Fibroblast of the aortic adventitia (primary cell): ENCODE data around the gene MITD1. TPM values are rescaled to one million over a fixed set of nuclear protein-coding genes. Genes with fewer than 3 reads are reported as not detected.
"Not testable (repeated sequence)": the region's sequence is repeated elsewhere in the genome, so short reads cannot be mapped to it uniquely, and the experiment has no call there.

ENCODE experiments used
- DNase-seq: peaks from one replicate; pipeline ENCODE4 v3.0.0-alpha.2; 2010; ENCODE audit warnings: low read depth
- H3K4me3 ChIP-seq: 2 replicates; pipeline ENCODE4 v1.5.1; 2011; ENCODE audit warnings: low read depth, mild to moderate bottlenecking, control low read depth, low read length, moderate library complexity
- total RNA-seq: library from RNA; depleted of rRNA; stranded (reverse); fragments of >200 nt; gene quantifications from 2 replicates; pipeline ENCODE4 v1.2.3, GENCODE V29; 2012; ENCODE audit warnings: low replicate concordance
- TF ChIP-seq, protein P1 (sequence below): IDR thresholded peaks from 2 replicates; pipeline ENCODE4 v1.5.1; 2011; ENCODE audit warnings: mild to moderate bottlenecking, low read length, control low read depth, inconsistent platforms; ENCODE audit not compliant: insufficient read depth

The MITD1 gene
- total RNA-seq, 1 donor, result 30.1 TPM

GRCh38 chr2:99198103-99198841 lies 17.4 kb upstream of the MITD1 start:
- H3K4me3 ChIP-seq, result no peak overlapping the region
- TF ChIP-seq, protein P1, sequence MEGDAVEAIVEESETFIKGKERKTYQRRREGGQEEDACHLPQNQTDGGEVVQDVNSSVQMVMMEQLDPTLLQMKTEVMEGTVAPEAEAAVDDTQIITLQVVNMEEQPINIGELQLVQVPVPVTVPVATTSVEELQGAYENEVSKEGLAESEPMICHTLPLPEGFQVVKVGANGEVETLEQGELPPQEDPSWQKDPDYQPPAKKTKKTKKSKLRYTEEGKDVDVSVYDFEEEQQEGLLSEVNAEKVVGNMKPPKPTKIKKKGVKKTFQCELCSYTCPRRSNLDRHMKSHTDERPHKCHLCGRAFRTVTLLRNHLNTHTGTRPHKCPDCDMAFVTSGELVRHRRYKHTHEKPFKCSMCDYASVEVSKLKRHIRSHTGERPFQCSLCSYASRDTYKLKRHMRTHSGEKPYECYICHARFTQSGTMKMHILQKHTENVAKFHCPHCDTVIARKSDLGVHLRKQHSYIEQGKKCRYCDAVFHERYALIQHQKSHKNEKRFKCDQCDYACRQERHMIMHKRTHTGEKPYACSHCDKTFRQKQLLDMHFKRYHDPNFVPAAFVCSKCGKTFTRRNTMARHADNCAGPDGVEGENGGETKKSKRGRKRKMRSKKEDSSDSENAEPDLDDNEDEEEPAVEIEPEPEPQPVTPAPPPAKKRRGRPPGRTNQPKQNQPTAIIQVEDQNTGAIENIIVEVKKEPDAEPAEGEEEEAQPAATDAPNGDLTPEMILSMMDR, result no peak
- no peak for DNase-seq

DNA sequence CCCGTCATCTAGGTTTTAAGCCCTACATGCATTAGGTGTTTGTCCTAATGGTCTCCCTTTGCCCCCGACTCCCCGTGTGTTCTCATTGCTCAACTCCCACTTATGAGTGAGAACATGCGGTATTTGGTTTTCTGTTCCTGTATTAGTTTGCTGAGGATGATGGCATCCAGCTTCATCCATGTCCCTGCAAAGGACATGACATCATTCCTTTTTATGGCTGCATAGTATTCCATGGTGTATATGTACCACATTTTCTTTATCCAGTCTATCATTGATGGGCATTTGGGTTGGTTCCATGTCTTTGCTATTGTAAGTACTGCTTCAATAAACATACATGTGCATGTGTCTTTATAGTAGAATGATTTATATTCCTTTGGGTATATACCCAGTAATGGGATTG lies 11.5 kb upstream of the MITD1 start:
- DNase-seq, result not testable (repeated sequence)

DNA sequence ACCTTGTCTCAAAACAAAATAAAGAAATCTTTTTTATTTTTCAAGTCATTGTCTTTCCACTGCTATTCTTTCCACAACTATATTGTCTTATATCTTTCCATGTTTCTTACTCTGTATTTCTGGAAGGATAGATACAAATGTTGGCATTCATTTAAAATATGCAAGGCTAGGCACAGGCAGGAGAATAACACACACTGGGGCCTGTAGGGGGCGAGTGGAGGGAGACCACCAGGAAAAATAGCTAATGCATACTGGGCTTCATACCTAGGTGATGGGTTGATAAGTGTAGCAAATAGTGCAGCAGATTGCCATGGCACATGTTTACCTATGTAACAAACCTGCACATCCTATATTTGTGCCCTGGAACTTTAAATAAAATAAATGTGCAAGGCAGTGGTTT lies 9.7 kb upstream of the MITD1 start:
- TF ChIP-seq, protein P1, result no peak
- DNase-seq, result no peak
- no peak overlapping the region for H3K4me3 ChIP-seq

More for the DNA sequence above, 11.5 kb upstream of the MITD1 start:
- H3K4me3 ChIP-seq, result not testable (repeated sequence)

DNA sequence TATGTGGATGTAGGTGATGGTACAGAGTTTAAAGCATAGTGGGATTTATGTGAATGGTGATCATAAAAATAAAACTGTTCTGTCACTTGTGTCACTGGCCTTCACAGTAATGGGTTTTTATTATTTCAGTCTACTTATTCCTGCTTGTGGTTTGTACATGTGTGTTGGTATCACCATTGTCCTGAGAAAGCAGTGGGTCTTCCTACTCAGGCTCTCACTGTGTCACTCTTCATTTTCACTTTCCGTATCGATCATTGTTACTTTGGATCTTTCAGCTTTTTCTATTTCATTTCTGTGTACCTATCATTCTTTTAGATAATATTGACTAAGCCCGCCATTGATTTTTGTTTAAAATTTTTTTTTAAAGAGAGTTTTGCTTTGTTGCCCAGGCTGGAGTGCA lies 7.5 kb upstream of the MITD1 start:
- TF ChIP-seq, protein P1, result no peak
- no peak for DNase-seq
- no peak overlapping the region for H3K4me3 ChIP-seq

DNA sequence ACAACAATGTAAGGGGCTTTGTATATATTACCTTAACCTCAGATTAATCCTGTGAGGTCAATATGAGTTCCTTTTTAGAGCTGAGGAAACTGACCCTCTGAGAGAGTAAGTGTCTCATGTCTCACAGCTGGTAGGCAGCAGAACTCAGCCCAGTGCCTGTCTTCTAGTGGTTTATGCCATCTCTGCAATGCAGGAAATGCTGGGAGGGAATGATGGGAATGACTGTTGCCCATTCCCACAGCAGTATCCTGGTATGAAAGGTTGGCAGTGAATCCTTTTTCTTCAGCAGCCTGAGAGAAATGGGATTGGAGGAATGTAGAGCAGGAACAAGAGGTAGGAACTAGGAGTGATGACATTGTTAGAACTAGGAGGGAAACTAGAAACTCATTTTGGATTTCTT lies 6.2 kb upstream of the MITD1 start:
- no peak overlapping the region for H3K4me3 ChIP-seq
- TF ChIP-seq, protein P1, result no peak
- DNase-seq, result no peak

- TF ChIP-seq, protein P1, result no peak
- DNase-seq, result no peak
These were observed 4.0 kb upstream of the MITD1 start for GRCh38 chr2:99184811-99185210.

GRCh38 chr2:99183025-99183424 lies 2.2 kb upstream of the MITD1 start:
- TF ChIP-seq, protein P1, result no peak
- no peak overlapping the region for H3K4me3 ChIP-seq
- DNase-seq, result no peak

More at GRCh38 chr2:99184811-99185210, 4.0 kb upstream of the MITD1 start:
- no peak overlapping the region for H3K4me3 ChIP-seq
